Measurements from ENCODE around the gene PRUNE2. TPM values are rescaled to one million over a fixed set of nuclear protein-coding genes. Genes with fewer than 3 reads are reported as not detected.
A peak's percentile ranks its signal among the peaks of the same experiment; 100 is the strongest.

The PRUNE2 gene
- total RNA-seq, 3 donors from 2014 or later: 4.6 to 14.7 (median 12.0) TPM

DNA sequence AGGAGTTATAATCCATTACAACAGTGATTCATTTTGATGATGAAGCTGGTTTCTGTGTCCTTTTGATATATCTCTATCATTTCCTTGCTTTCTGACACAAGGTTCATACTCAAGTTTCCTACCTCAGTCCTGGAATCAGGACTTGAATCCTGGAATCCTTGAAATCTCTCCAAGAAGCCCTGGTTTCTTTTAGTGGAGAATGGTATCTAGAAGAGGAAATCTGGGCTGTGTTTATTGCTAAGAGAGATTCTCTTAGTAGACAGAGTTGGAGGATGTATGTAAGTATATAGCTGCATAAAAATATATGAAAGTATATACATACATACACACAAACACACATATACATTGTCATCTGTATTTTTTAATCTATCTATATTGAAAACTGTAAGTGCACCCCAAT is 332.5 kb downstream of the PRUNE2 start:
- Histone ChIP-seq H3K4me1 (no peaks in the 10 kb centered on the region), H3K27me3 (no peaks in the 10 kb centered on the region), H3K27ac (no peak overlapping the region), H3K4me3 (no peak overlapping the region), H3K36me3 (no peaks in the 10 kb centered on the region), H3K9me3 (peaks cover 0 to 12% of the 10 kb centered on the region in 2 donors)
- intact Hi-C loops (cut with DNase I; ENCODE audit: low total_unique reads): no loop called here
- no peak for DNase-seq (ENCODE audit: low spot score in 2 of 2)
- TF ChIP-seq POLR2A (IDR thresholded peaks at IDR 0.05) (no peak), POLR2AphosphoS5 (IDR thresholded peaks at IDR 0.05) (no peak)
- TF ChIP-seq, protein P1, sequence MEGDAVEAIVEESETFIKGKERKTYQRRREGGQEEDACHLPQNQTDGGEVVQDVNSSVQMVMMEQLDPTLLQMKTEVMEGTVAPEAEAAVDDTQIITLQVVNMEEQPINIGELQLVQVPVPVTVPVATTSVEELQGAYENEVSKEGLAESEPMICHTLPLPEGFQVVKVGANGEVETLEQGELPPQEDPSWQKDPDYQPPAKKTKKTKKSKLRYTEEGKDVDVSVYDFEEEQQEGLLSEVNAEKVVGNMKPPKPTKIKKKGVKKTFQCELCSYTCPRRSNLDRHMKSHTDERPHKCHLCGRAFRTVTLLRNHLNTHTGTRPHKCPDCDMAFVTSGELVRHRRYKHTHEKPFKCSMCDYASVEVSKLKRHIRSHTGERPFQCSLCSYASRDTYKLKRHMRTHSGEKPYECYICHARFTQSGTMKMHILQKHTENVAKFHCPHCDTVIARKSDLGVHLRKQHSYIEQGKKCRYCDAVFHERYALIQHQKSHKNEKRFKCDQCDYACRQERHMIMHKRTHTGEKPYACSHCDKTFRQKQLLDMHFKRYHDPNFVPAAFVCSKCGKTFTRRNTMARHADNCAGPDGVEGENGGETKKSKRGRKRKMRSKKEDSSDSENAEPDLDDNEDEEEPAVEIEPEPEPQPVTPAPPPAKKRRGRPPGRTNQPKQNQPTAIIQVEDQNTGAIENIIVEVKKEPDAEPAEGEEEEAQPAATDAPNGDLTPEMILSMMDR (IDR thresholded peaks at IDR 0.05): no peak

DNA sequence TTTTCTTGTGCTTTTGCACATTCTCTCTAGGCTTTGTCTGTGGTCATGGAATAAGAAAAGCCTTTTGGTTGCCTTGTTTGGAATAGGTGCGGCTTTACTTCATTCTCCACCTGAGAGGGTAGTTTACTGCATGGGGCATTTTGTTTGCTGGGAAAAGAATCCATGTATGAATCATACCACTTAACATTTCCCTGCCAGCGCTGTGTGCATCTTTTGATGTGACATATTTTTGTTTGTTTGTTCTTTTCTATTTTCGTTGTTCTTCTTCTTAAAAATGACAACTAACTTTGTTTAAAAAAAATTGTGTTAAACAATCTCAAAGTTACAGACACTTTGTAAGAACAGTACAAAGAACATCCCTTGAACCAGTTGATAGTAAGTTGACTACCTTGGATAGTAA is 333.8 kb downstream of the PRUNE2 start:
- H3K27me3 ChIP-seq: no peaks in the 10 kb centered on the region
- H3K9me3 ChIP-seq: peaks cover 0 to 12% of the 10 kb centered on the region in 2 donors
- DNase-seq (ENCODE audit: low spot score in 2 of 2): no peak
- intact Hi-C loops (cut with DNase I; ENCODE audit: low total_unique reads): no loop called here
- no peaks in the 10 kb centered on the region for H3K36me3 ChIP-seq
- H3K27ac ChIP-seq: no peak overlapping the region
- H3K4me3 ChIP-seq: peak overlapping the region in 1 of 3 donors; percentile 69
- H3K4me1 ChIP-seq: no peaks in the 10 kb centered on the region
- no peak for TF ChIP-seq POLR2A (IDR thresholded peaks at IDR 0.05)
- TF ChIP-seq POLR2AphosphoS5 (IDR thresholded peaks at IDR 0.05): no peak
- TF ChIP-seq, protein P1 (IDR thresholded peaks at IDR 0.05): no peak

DNA sequence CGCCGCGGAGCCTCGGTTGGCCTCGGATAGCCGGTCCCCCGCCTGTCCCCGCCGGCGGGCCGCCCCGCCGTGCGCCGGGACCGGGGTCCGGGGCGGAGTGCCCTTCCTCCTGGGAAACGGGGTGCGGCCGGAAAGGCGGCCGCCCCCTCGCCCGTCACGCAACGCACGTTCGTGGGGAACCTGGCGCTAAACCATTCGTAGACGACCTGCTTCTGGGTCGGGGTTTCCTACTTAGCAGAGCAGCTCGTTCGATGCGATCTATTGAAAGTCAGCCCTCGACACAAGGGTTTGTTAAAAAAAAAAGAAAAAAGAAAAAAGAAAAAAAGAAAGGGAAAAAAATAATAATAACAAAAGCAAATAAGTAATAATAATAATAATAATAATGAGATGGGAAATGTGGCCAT is 334.2 kb downstream of the PRUNE2 start:
- Histone ChIP-seq H3K27ac (no peak overlapping the region), H3K4me1 (no peaks in the 10 kb centered on the region), H3K4me3 (peak overlapping the region; percentile 49 to 69 (median 52)), H3K36me3 (no peaks in the 10 kb centered on the region), H3K27me3 (no peaks in the 10 kb centered on the region), H3K9me3 (peaks cover 0 to 12% of the 10 kb centered on the region in 2 donors)
- TF ChIP-seq POLR2A (IDR thresholded peaks at IDR 0.05) (no peak), POLR2AphosphoS5 (IDR thresholded peaks at IDR 0.05) (no peak)
- TF ChIP-seq, protein P1 (IDR thresholded peaks at IDR 0.05): no peak
- no peak for DNase-seq (ENCODE audit: low spot score in 2 of 2)
- intact Hi-C loops (cut with DNase I; ENCODE audit: low total_unique reads): no loop called here

DNA sequence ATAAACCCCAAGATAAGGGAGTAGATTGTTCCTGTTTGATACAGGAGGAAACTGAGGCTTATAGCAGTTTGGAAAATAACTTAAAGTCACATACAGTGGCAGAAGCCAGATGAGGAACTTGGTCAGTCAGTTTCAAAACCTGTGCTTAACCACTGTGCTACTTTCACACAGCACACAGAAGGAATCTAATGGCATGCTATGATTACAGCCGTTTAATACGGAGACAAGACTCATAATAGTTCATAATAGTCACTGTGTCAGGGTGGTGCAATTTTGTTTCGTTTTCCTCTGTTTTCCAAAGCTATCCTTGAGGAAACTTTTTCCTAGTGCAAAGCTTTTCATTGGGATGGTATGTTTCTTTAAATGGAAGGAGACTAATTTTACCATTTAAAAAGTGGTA is 334.6 kb downstream of the PRUNE2 start:
- Histone ChIP-seq H3K9me3 (peaks cover 0 to 12% of the 10 kb centered on the region in 2 donors), H3K27me3 (no peaks in the 10 kb centered on the region), H3K36me3 (no peaks in the 10 kb centered on the region), H3K27ac (no peak overlapping the region), H3K4me3 (peak overlapping the region; percentile 49 to 69 (median 52)), H3K4me1 (no peaks in the 10 kb centered on the region)
- DNase-seq (ENCODE audit: low spot score in 2 of 2): no peak
- TF ChIP-seq POLR2A (IDR thresholded peaks at IDR 0.05): no peak
- no peak for TF ChIP-seq POLR2AphosphoS5 (IDR thresholded peaks at IDR 0.05)
- TF ChIP-seq, protein P1 (IDR thresholded peaks at IDR 0.05): no peak
- intact Hi-C loops (cut with DNase I; ENCODE audit: low total_unique reads): no loop called here

DNA sequence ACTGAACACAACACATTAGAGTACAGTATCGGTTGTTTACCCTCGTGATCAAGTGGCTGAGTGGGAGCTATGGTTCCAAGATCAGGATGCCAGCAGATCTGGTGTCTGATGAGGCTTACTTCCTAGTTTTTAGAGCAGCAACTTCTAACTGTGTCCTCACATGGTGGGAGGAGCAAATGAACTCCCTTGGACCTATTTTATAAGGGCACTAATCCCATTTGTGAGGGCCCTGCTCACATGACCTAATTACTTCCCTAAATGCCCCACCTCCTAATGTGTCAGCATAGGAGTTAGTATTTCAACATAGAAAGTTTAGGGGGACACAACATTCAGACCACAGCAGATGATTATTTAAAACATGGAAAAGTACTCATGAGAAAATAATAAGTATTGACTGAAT is 335.1 kb downstream of the PRUNE2 start:
- peak overlapping the region in 1 of 3 donors; percentile 49 for H3K4me3 ChIP-seq

More for the DNA sequence above, 335.1 kb downstream of the PRUNE2 start:
- Histone ChIP-seq H3K27ac (no peak overlapping the region), H3K27me3 (no peaks in the 10 kb centered on the region), H3K36me3 (no peaks in the 10 kb centered on the region), H3K9me3 (peaks cover 0 to 12% of the 10 kb centered on the region in 2 donors), H3K4me1 (no peaks in the 10 kb centered on the region)
- no peak for TF ChIP-seq POLR2AphosphoS5 (IDR thresholded peaks at IDR 0.05)
- TF ChIP-seq, protein P1 (IDR thresholded peaks at IDR 0.05): no peak
- intact Hi-C loops (cut with DNase I; ENCODE audit: low total_unique reads): no loop called here
- no peak for DNase-seq (ENCODE audit: low spot score in 2 of 2)

All from breast epithelium (tissue), 4 donors.